IMR-90 (cell line): ENCODE data around the gene TGFB1. TPM values are rescaled to one million over a fixed set of nuclear protein-coding genes. Genes with fewer than 3 reads are reported as not detected.

Experiments
- microRNA-seq, 2 experiments: library from miRNA; stranded (forward) in 1 of 2; unstranded in 1 of 2; fragments of 10-50 nt in 1 of 2; fragments of <30 nt in 1 of 2; gene quantifications in 1 of 2; microRNA quantifications in 1 of 2; one replicate each; pipeline versions ENCODE3 to v1.1.0; 2013 to 2020; ENCODE audit not compliant: insufficient read depth in 1 of 2, insufficient read length in 1 of 2, unreplicated experiment in 1 of 2
- polyA plus RNA-seq, 3 experiments: library from polyadenylated mRNA; depleted of rRNA; stranded (reverse); fragments of >200 nt; gene quantifications; 2 replicates each; pipeline ENCODE4 v1.2.3, GENCODE V29; 2012; ENCODE audit warnings: low replicate concordance in 1 of 3
- small RNA-seq, 5 experiments: library from RNA; depleted of rRNA; stranded (forward); fragments of <200 nt; gene quantifications; one replicate each; pipeline ENCODE3, GENCODE V24; 2012
- total RNA-seq: library from RNA; depleted of rRNA; stranded (reverse); fragments of >200 nt; gene quantifications from 2 replicates; pipeline ENCODE4 v1.2.3, GENCODE V29; 2012; rRNA removed

The TGFB1 gene
- total and polyA plus RNA-seq, 2 of the 4 experiments (the other 2 are of a cell fraction): 3.2 to 26.7 TPM

Small RNA genes within 50 kb of the gene (microRNA-seq; reads per million reads assigned to microRNA genes)
- gene RN7SL34P (ENCODE audit: insufficient read depth, insufficient read length): not detected

Small RNA genes within 50 kb of the gene (small RNA-seq; reads per million reads assigned to genes)
- gene RN7SL34P: 0 to 0.25 (median 0.08) reads per million in 5 experiments

Other genes starting within 250 kb of the TGFB1 start
- gene CYP2F1, start 239.5 kb downstream of the TGFB1 start, total RNA-seq: not detected in 2 replicates
- gene CYP2F1, start 239.5 kb downstream of the TGFB1 start, polyA plus RNA-seq (2012; rRNA removed): not detected in 2 replicates
- gene CYP2S1, start 160.7 kb downstream of the TGFB1 start, total RNA-seq: 0.54 and 0.83 TPM in 2 replicates
- gene CYP2S1, start 160.7 kb downstream of the TGFB1 start, polyA plus RNA-seq (2012; rRNA removed): 0.98 and 2.1 TPM in 2 replicates
- 444 and 466 TPM in 2 replicates for gene AXL, start 134.7 kb downstream of the TGFB1 start, total RNA-seq
- gene AXL, start 134.7 kb downstream of the TGFB1 start, polyA plus RNA-seq (2012; rRNA removed): 212 and 235 TPM in 2 replicates
- 50.7 and 56.1 TPM in 2 replicates for gene HNRNPUL1, start 89.5 kb downstream of the TGFB1 start, total RNA-seq
- 67.3 and 68.1 TPM in 2 replicates for gene HNRNPUL1, start 89.5 kb downstream of the TGFB1 start, polyA plus RNA-seq (2012; rRNA removed)
- 4.1 and 5.8 TPM in 2 replicates for gene CCDC97, start 43.8 kb downstream of the TGFB1 start, total RNA-seq
- 11.0 and 11.9 TPM in 2 replicates for gene CCDC97, start 43.8 kb downstream of the TGFB1 start, polyA plus RNA-seq (2012; rRNA removed)
- gene B9D2, start 10.2 kb upstream of the TGFB1 start, total RNA-seq: 4.7 and 6.1 TPM in 2 replicates
- gene B9D2, start 10.2 kb upstream of the TGFB1 start, polyA plus RNA-seq (2012; rRNA removed): 9.7 and 11.5 TPM in 2 replicates
- gene TMEM91, start 22.6 kb upstream of the TGFB1 start, total RNA-seq: 1.4 and 1.9 TPM in 2 replicates
- 4.8 and 5.5 TPM in 2 replicates for gene TMEM91, start 22.6 kb upstream of the TGFB1 start, polyA plus RNA-seq (2012; rRNA removed)
- 11.4 and 19.0 TPM in 2 replicates for gene EXOSC5, start 43.4 kb upstream of the TGFB1 start, total RNA-seq
- 25.2 and 34.0 TPM in 2 replicates for gene EXOSC5, start 43.4 kb upstream of the TGFB1 start, polyA plus RNA-seq (2012; rRNA removed)
- 6.4 and 7.7 TPM in 2 replicates for gene BCKDHA, start 43.9 kb upstream of the TGFB1 start, total RNA-seq
- 7.6 and 9.6 TPM in 2 replicates for gene BCKDHA, start 43.9 kb upstream of the TGFB1 start, polyA plus RNA-seq (2012; rRNA removed)
- under 0.01 and 0.36 TPM in 2 replicates for gene B3GNT8, start 73.5 kb upstream of the TGFB1 start, total RNA-seq
- gene B3GNT8, start 73.5 kb upstream of the TGFB1 start, polyA plus RNA-seq (2012; rRNA removed): 0.30 and 0.36 TPM in 2 replicates
- gene DMAC2, start 86.0 kb upstream of the TGFB1 start, total RNA-seq: 50.8 and 52.5 TPM in 2 replicates
- gene DMAC2, start 86.0 kb upstream of the TGFB1 start, polyA plus RNA-seq (2012; rRNA removed): 72.2 and 78.5 TPM in 2 replicates
- not detected in 2 replicates for gene ERICH4, start 89.2 kb upstream of the TGFB1 start, total RNA-seq
- gene ERICH4, start 89.2 kb upstream of the TGFB1 start, polyA plus RNA-seq (2012; rRNA removed): not detected in 2 replicates
- gene CEACAM21, start 222.2 kb upstream of the TGFB1 start, total RNA-seq: not detected in 2 replicates
- gene CEACAM21, start 222.2 kb upstream of the TGFB1 start, polyA plus RNA-seq (2012; rRNA removed): not detected in 2 replicates